AG04449 (cell line): Measurements from ENCODE around the gene NDUFB8.

Experiments
- CTCF ChIA-PET: fragments of 350-600 bp; formaldehyde crosslinking; extraction: SDS; loops from one replicate; lab custom pipeline; 2021; ENCODE audit warnings: antibody characterized with exemption; lab: Yijun Ruan, JAX
- POLR2A ChIA-PET: fragments of 400-600, 350-600 bp; formaldehyde crosslinking; extraction: SDS; loops from one replicate; lab custom pipeline; 2020; ENCODE audit warnings: antibody characterized with exemption, inconsistent platforms; lab: Yijun Ruan, JAX
- DNase-seq: peaks from one replicate; pipeline ENCODE4 v3.0.0-alpha.2; 2010; ENCODE audit warnings: low read depth, low spot score
- H3K4me3 ChIP-seq: 2 replicates; pipeline ENCODE4 v1.5.1; 2011; ENCODE audit warnings: low read depth, mild to moderate bottlenecking, control low read depth, low read length
- CTCF ChIP-seq: IDR thresholded peaks from one replicate; pipeline ENCODE4 v1.5.1; 2011; ENCODE audit warnings: mild to moderate bottlenecking, moderate library complexity, low read length, control low read depth, inconsistent platforms; ENCODE audit not compliant: insufficient read depth; ENCODE audit errors: missing control alignments

NDUFB8 gene

GRCh38 chr10:100516847-100517246 lies 12.8 kb downstream of the NDUFB8 start:
- POLR2A ChIA-PET, result no interaction called here
- no peak for DNase-seq
- no peak overlapping the region for H3K4me3 ChIP-seq
- TF ChIP-seq CTCF, result no peak
- CTCF ChIA-PET, result interaction anchor here (1.4 to 27.2 kb wide), 10 partner anchors 8 to 362 kb away, joined by 4 to 555 read pairs (median 90); partner anchors contain the start of genes HIF1AN, PKD2L1 and SCD

DNA sequence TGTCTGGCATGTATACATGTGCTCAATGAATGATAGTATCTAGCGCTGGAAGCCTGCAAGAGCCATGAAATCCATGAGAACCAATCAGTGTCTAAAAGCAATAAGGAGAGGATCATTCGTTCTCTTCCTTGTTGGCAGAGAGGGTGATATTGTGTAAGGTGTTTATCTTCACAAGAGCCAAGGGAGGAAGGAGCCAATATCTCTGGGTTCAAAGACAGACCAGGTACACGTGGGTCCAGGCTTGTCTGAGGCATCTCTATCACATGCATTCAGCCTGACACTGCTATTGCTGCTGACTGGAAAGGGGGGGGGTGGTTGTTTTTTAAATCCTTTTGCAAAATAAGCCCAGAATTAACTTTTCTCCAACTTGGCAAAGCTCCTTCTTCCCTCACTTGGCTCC lies 14.1 kb downstream of the NDUFB8 start:
- no peak for TF ChIP-seq CTCF
- ChIA-PET POLR2A (no interaction called here), CTCF (interaction anchor here (1.1 to 27.2 kb wide), 8 partner anchors 9 to 363 kb away, joined by 4 to 555 read pairs (median 90); partner anchors contain the start of genes PKD2L1 and SCD)
- no peak overlapping the region for H3K4me3 ChIP-seq
- no peak for DNase-seq

DNA sequence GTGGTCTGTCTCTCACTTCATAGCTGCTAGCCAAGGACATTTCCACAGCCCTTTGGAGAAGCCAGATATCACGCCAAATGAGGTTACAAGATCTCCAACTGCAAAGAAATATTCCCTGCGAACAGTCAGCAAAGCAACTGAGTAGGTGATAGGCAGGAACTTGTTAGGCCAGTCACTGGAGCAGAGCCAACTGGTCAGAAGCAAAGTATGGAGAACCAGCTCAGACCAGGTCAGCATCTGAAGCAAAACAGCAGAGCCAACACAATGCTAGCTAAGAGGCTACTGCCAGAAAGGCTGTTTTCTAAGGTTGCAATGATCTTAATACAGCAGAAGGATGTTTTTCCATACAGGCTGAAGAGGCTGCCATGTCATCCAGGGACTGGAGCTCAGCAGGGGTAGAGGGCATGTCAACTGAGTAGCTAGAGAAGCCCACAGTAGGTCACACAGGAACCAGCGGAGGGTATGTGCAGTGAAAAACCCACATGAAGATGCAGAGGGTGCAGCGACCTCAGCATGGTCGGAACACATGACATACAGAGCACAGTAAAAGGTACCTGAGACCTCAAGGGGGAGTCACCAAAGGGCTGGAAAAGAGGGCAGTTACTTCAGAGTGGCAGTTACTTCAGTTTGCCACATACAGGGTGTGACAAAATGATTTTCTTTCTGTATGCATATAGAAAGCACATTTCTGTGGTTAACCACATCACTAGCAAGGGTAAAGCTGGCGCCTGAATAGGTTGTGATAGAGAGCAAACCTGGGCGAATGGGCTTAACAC lies 18.9 kb downstream of the NDUFB8 start:
- POLR2A ChIA-PET, result no interaction called here
- no peak overlapping the region for H3K4me3 ChIP-seq
- DNase-seq, result no peak
- TF ChIP-seq CTCF, result no peak
- CTCF ChIA-PET, result interaction anchor here (0.9 to 27.2 kb wide), 14 partner anchors 9 to 371 kb away, joined by 3 to 555 read pairs (median 18); partner anchors contain the start of genes PKD2L1, SCD and SEC31B

DNA sequence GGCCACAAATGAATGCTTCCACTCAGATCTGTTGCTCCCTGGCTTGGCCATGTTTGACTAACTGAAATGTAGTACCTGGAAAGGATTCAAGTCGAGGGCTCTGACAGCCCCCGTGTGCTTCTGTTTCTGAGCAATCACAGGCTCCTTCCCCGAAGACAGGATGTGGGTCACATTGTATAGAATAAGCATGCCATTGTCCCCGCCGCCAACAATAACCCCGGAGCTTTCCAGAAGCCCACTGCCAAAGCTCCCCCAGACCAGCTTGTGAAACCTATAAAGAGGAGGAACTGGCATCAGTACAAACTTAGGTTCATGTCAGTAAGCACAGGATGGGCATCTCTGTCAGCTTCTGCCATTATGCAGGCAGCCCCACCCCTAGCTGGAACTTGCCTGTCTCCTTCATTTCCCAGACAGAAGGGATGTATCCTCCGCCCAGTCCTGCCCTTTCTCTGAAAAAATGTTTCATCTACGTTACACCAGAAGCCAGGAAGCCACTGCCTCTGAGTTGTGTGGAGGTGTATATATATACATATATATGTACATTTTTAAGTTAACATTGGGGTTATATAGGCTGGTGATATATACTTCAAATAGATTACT lies 20.3 kb downstream of the NDUFB8 start:
- no peak overlapping the region for H3K4me3 ChIP-seq
- no peak for TF ChIP-seq CTCF
- no peak for DNase-seq
- POLR2A ChIA-PET, result interaction anchor here (0.6 kb wide), 1 partner anchor 15 kb away, joined by 3 read pairs; no protein-coding TSS in a partner anchor
- CTCF ChIA-PET, result interaction anchor here (0.9 to 27.2 kb wide), 29 partner anchors 11 to 824 kb away, joined by 3 to 555 read pairs (median 7); partner anchors contain the start of genes HIF1AN, PKD2L1, SCD and SEC31B

GRCh38 chr10:100508691-100509150 lies 20.9 kb downstream of the NDUFB8 start:
- POLR2A ChIA-PET, result interaction anchor here (0.6 kb wide), 1 partner anchor 14 kb away, joined by 3 read pairs; no protein-coding TSS in a partner anchor
- CTCF ChIA-PET, result interaction anchor here (0.9 to 27.2 kb wide), 32 partner anchors 11 to 823 kb away, joined by 3 to 555 read pairs (median 6); partner anchors contain the start of genes HIF1AN, PKD2L1, SCD and SEC31B
- TF ChIP-seq CTCF, result peak; percentile 63
- no peak for DNase-seq
- H3K4me3 ChIP-seq, result no peak overlapping the region
